ENCODE measurements around the gene TOX2. TPM values are rescaled to one million over a fixed set of nuclear protein-coding genes. Genes with fewer than 3 reads are reported as not detected.

The TOX2 gene
- total RNA-seq, 2 experiments from 2014 or later = 1.6 to 3.0 TPM

- DNase-seq = no peak
- no peak for ATAC-seq
- Mint-ChIP-seq H3K27ac (no peak overlapping the region), H3K4me3 (no peak overlapping the region), H3K4me1 (peaks cover 72% of the 10 kb centered on the region), H3K27me3 (peaks cover 24% of the 10 kb centered on the region), H3K36me3 (ENCODE audit: low read depth) (no peaks in the 10 kb centered on the region), H3K9me3 (ENCODE audit: low read depth) (no peaks in the 10 kb centered on the region)
- CTCF ChIA-PET = no interaction called here
- intact Hi-C loops (cut with DNase I, micrococcal nuclease) = no loop called here
- POLR2A ChIA-PET = no interaction called here
Measured at GRCh38 chr20:43949248-43949647, 34.6 kb downstream of the TOX2 start.

GRCh38 chr20:43949741-43950618 lies 35.3 kb downstream of the TOX2 start:
- ChIA-PET POLR2A (no interaction called here), CTCF (interaction anchor here (0.5 to 1.0 kb wide), 2 partner anchors 11 to 25 kb away, joined by 3 to 4 read pairs; no protein-coding TSS in a partner anchor)

GRCh38 chr20:43953919-43954592 lies 39.4 kb downstream of the TOX2 start:
- H3K36me3 Mint-ChIP-seq (ENCODE audit: low read depth) = peaks cover 16% of the 10 kb centered on the region
- intact Hi-C loops (cut with DNase I, micrococcal nuclease) = loop anchor here in 1 of 2 experiments (2.0 to 10.0 kb wide), 4 partner anchors 39 to 541 kb away; partner anchors contain the start of gene TOX2
- H3K27ac Mint-ChIP-seq = peak overlapping the region; percentile 58
- peaks cover 76% of the 10 kb centered on the region for H3K4me1 Mint-ChIP-seq
- DNase-seq (no peak), ATAC-seq (no peak)
- POLR2A ChIA-PET = interaction anchor here (2.1 kb wide), 1 partner anchor 11 kb away, joined by 7 read pairs; no protein-coding TSS in a partner anchor
- CTCF ChIA-PET = interaction anchor here (0.7 to 2.7 kb wide), 6 partner anchors 11 to 203 kb away, joined by 3 to 16 read pairs (median 5); no protein-coding TSS in a partner anchor
- no peak overlapping the region for H3K4me3 Mint-ChIP-seq
- H3K9me3 Mint-ChIP-seq (ENCODE audit: low read depth) = peaks cover 11% of the 10 kb centered on the region
- peaks cover 32% of the 10 kb centered on the region for H3K27me3 Mint-ChIP-seq

More at GRCh38 chr20:43949741-43950618, 35.3 kb downstream of the TOX2 start:
- Mint-ChIP-seq H3K4me3 (no peak overlapping the region), H3K9me3 (ENCODE audit: low read depth) (no peaks in the 10 kb centered on the region), H3K27ac (peak overlapping the region; percentile 0), H3K4me1 (peaks cover 78% of the 10 kb centered on the region), H3K36me3 (ENCODE audit: low read depth) (no peaks in the 10 kb centered on the region), H3K27me3 (peaks cover 24% of the 10 kb centered on the region)
- peak; percentile 84 for DNase-seq
- peak; percentile 79 for ATAC-seq
- intact Hi-C loops (cut with DNase I, micrococcal nuclease) = loop anchor here in 1 of 2 experiments (10.0 kb wide), 2 partner anchors 255 to 545 kb away; no protein-coding TSS in a partner anchor

GRCh38 chr20:43954704-43955061 lies 40.0 kb downstream of the TOX2 start:
- peak overlapping the region; percentile 71 for H3K27ac Mint-ChIP-seq
- H3K27me3 Mint-ChIP-seq = peaks cover 33% of the 10 kb centered on the region
- H3K9me3 Mint-ChIP-seq (ENCODE audit: low read depth) = peaks cover 11% of the 10 kb centered on the region
- H3K36me3 Mint-ChIP-seq (ENCODE audit: low read depth) = peaks cover 16% of the 10 kb centered on the region
- POLR2A ChIA-PET = interaction anchor here (0.7 to 2.1 kb wide), 3 partner anchors 12 to 203 kb away, joined by 3 to 7 read pairs (median 6); no protein-coding TSS in a partner anchor
- intact Hi-C loops (cut with DNase I, micrococcal nuclease) = loop anchor here (1.0 to 10.0 kb wide), 11 partner anchors 12 to 540 kb away; partner anchors contain the start of gene TOX2 (in 1 of the 2)
- DNase-seq (no peak), ATAC-seq (no peak)
- CTCF ChIA-PET = interaction anchor here (0.7 to 2.7 kb wide), 8 partner anchors 10 to 236 kb away, joined by 3 to 16 read pairs (median 4); no protein-coding TSS in a partner anchor
- peak overlapping the region; percentile 8 for H3K4me3 Mint-ChIP-seq
- peaks cover 76% of the 10 kb centered on the region for H3K4me1 Mint-ChIP-seq

- H3K36me3 Mint-ChIP-seq (ENCODE audit: low read depth) = peaks cover 16% of the 10 kb centered on the region
- H3K9me3 Mint-ChIP-seq (ENCODE audit: low read depth) = peaks cover 11% of the 10 kb centered on the region
- H3K4me3 Mint-ChIP-seq = peak overlapping the region; percentile 8
- ChIA-PET POLR2A (interaction anchor here (0.7 to 2.1 kb wide), 3 partner anchors 13 to 203 kb away, joined by 3 to 7 read pairs (median 6); no protein-coding TSS in a partner anchor), CTCF (interaction anchor here (0.7 to 2.7 kb wide), 8 partner anchors 9 to 236 kb away, joined by 3 to 16 read pairs (median 4); no protein-coding TSS in a partner anchor)
- ATAC-seq = peak; percentile 93
- peak overlapping the region; percentile 71 for H3K27ac Mint-ChIP-seq
- intact Hi-C loops (cut with DNase I, micrococcal nuclease) = loop anchor here (1.0 to 10.0 kb wide), 11 partner anchors 13 to 540 kb away; partner anchors contain the start of gene TOX2 (in 1 of the 2)
- H3K27me3 Mint-ChIP-seq = peaks cover 35% of the 10 kb centered on the region
- DNase-seq = peak; percentile 72
- H3K4me1 Mint-ChIP-seq = peaks cover 76% of the 10 kb centered on the region
Measured at GRCh38 chr20:43955062-43955749, 40.6 kb downstream of the TOX2 start.

GRCh38 chr20:43955750-43956191 lies 41.1 kb downstream of the TOX2 start:
- Mint-ChIP-seq H3K36me3 (ENCODE audit: low read depth) (peaks cover 16% of the 10 kb centered on the region), H3K4me1 (peaks cover 76% of the 10 kb centered on the region), H3K27me3 (peaks cover 35% of the 10 kb centered on the region), H3K9me3 (ENCODE audit: low read depth) (peaks cover 11% of the 10 kb centered on the region), H3K4me3 (peak overlapping the region; percentile 27), H3K27ac (peak overlapping the region; percentile 68)
- intact Hi-C loops (cut with DNase I, micrococcal nuclease) = loop anchor here (1.0 to 10.0 kb wide), 11 partner anchors 13 to 539 kb away; partner anchors contain the start of gene TOX2 (in 1 of the 2)
- DNase-seq (no peak), ATAC-seq (no peak)
- CTCF ChIA-PET = interaction anchor here (0.8 to 2.7 kb wide), 7 partner anchors 9 to 205 kb away, joined by 3 to 12 read pairs (median 4); no protein-coding TSS in a partner anchor
- POLR2A ChIA-PET = interaction anchor here (1.2 to 2.1 kb wide), 2 partner anchors 13 to 204 kb away, joined by 3 to 7 read pairs; no protein-coding TSS in a partner anchor

GRCh38 chr20:43957392-43957791 lies 42.7 kb downstream of the TOX2 start:
- Mint-ChIP-seq H3K27ac (no peak overlapping the region), H3K9me3 (ENCODE audit: low read depth) (peaks cover 11% of the 10 kb centered on the region), H3K27me3 (peaks cover 38% of the 10 kb centered on the region), H3K36me3 (ENCODE audit: low read depth) (peaks cover 16% of the 10 kb centered on the region), H3K4me3 (no peak overlapping the region), H3K4me1 (peaks cover 82% of the 10 kb centered on the region)
- DNase-seq = no peak
- ATAC-seq = no peak
- intact Hi-C loops (cut with DNase I, micrococcal nuclease) = loop anchor here (5.0 to 10.0 kb wide), 3 partner anchors 35 to 537 kb away; no protein-coding TSS in a partner anchor
- ChIA-PET POLR2A (no interaction called here), CTCF (interaction anchor here (0.6 kb wide), 1 partner anchor 15 kb away, joined by 4 read pairs; no protein-coding TSS in a partner anchor)

GRCh38 chr20:43958626-43959025 lies 44.0 kb downstream of the TOX2 start:
- no peak overlapping the region for H3K27ac Mint-ChIP-seq
- ChIA-PET POLR2A (no interaction called here), CTCF (interaction anchor here (0.7 kb wide), 1 partner anchor 16 kb away, joined by 3 read pairs; no protein-coding TSS in a partner anchor)
- DNase-seq = no peak
- intact Hi-C loops (cut with DNase I, micrococcal nuclease) = loop anchor here (2.0 to 10.0 kb wide), 4 partner anchors 32 to 536 kb away; no protein-coding TSS in a partner anchor
- no peak for ATAC-seq
- H3K9me3 Mint-ChIP-seq (ENCODE audit: low read depth) = peaks cover 11% of the 10 kb centered on the region
- peaks cover 78% of the 10 kb centered on the region for H3K4me1 Mint-ChIP-seq
- no peak overlapping the region for H3K4me3 Mint-ChIP-seq
- peaks cover 16% of the 10 kb centered on the region for H3K36me3 Mint-ChIP-seq (ENCODE audit: low read depth)
- peaks cover 30% of the 10 kb centered on the region for H3K27me3 Mint-ChIP-seq

- DNase-seq (no peak), ATAC-seq (no peak)
- peak overlapping the region; percentile 26 for H3K27ac Mint-ChIP-seq
- peaks cover 11% of the 10 kb centered on the region for H3K9me3 Mint-ChIP-seq (ENCODE audit: low read depth)
- peaks cover 28% of the 10 kb centered on the region for H3K27me3 Mint-ChIP-seq
- peaks cover 16% of the 10 kb centered on the region for H3K36me3 Mint-ChIP-seq (ENCODE audit: low read depth)
- ChIA-PET POLR2A (no interaction called here), CTCF (interaction anchor here (0.7 to 1.5 kb wide), 3 partner anchors 9 to 209 kb away, joined by 3 to 5 read pairs (median 5); no protein-coding TSS in a partner anchor)
- intact Hi-C loops (cut with DNase I, micrococcal nuclease) = loop anchor here (2.0 to 10.0 kb wide), 4 partner anchors 32 to 536 kb away; no protein-coding TSS in a partner anchor
- peaks cover 72% of the 10 kb centered on the region for H3K4me1 Mint-ChIP-seq
- peak overlapping the region; percentile 8 for H3K4me3 Mint-ChIP-seq
Measured at GRCh38 chr20:43959079-43959919, 44.6 kb downstream of the TOX2 start.
